DMS79 treated with DMSO at 0.1 percent for 48 hours (cell line): ENCODE measurements around the gene USP53.
"Not testable (repeated sequence)": the region's sequence is repeated elsewhere in the genome, so short reads cannot be mapped to it uniquely, and the experiment has no call there.

ENCODE experiments used
- DNase-seq: peaks from one replicate; lab custom pipeline; 2025; lab: John Stamatoyannopoulos, UW

The USP53 gene

DNA sequence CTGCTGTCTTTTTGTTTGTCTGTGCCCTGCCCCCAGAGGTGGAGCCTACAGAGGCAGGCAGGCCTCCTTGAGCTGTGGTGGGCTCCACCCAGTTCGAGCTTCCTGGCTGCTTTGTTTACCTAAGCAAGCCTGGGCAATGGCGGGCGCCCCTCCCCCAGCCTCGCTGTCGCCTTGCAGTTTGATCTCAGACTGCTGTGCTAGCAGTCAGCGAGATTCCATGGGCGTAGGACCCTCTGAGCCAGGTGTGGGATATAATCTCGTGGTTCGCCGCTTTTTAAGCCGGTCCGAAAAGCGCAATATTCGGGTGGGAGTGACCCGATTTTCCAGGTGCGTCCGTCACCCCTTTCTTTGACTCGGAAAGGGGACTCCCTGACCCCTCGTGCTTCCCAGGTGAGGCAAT, 67.0 kb downstream of the USP53 start:
- not testable (repeated sequence) for DNase-seq

DNA sequence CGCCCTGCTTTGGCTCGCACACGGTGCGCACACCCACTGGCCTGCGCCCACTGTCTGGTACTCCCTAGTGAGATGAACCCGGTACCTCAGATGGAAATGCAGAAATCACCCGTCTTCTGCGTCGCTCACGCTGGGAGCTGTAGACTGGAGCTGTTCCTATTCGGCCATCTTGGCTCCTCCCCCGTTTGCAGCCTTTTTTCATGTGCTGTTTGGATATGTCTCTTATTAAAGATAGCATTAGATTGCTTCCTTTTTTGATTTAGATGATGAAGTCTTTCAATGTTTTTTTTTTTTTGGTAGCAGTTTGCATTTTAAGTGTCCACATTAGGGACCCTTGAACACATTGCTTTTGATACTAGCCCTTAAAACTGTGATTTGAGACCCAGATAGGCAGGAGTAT, 67.4 kb downstream of the USP53 start:
- DNase-seq: not testable (repeated sequence)

DNA sequence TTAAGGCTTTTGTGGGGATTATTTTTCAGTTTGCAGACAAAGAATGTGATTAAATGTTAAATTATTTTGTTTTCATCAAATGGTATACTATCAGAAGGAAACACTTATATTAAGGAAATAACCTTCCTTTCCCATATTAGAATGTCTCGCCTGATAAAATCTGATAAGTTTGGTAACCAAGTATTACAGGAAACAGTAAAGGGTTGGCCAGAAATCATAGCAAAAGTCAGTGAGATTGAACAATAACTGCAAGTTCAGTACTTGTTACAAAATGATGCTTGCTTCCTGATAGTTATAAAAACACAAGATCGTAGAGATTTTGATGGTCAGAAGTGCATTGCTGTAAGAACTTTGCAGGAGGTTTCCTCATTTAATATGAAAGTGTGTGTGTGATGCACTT, 68.9 kb downstream of the USP53 start:
- no peak for DNase-seq

DNA sequence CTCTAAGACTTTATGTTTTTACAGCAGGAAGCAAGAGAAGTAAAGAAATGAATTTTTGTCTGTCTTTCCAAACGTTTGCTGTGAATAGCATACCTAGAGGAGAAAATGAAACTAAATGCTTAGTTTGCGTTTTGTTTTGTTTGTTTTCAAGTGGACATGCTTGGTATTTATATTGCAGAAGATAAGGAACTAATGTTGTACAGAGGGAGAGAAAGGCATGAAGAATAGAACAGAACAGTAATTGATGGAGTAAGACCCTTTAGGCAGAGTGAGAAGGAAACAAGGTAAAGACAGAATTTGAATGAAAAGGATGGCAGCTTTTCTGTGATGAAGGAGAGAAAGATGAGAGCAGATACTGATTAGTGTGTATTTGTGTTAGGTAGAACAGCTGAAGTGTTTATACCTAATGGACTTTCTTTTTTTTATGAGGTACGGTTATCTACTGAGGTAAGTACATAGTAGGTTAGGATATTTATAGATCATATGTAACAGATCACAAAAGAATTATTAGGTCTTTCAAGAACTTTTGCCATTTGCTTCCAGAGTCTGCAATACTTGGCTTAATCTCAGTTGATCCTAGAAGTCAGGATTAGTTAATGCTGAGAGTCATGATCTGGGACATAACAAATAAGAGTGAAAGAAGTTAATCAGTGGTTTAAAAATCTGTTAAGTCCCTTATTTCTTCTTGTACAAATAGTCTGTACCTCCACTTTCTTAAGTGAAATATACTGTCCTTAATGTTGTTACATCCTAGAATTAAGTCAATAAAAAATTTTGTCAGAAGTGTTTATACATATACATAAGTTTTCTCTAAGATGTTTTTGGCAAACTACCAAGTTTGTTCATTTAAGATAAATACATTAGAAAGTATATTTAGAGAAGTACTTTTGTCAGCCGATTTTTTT, 72.6 kb downstream of the USP53 start:
- no peak for DNase-seq

DNA sequence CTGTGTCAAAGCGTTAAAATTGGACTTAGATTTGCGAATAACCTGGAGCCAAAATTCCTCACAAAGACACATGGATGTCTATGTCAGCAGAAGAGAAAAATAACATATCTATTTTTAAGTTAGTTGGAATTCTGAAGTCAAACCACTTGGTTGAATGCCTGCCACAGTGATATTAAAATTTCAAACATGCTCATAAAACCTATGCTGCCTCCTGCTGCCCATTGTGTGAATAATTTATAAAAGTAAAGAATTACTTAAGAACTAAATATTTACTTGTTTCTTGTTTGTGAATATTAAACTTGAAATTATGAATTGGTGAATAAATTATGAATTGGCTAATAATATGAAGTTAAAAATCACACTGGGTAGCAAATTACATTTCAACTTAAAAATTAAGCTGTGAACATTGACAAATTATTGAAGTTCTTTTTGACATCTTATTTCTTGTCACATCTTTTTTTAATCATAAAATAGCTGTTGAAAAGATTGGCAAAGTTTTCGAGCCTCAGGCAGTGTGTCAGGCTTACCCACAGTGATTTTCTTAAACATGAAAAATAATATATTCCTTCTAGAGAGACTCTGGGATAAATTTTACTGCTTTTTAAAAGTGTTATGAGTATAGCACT, 74.0 kb downstream of the USP53 start:
- DNase-seq: no peak

DNA sequence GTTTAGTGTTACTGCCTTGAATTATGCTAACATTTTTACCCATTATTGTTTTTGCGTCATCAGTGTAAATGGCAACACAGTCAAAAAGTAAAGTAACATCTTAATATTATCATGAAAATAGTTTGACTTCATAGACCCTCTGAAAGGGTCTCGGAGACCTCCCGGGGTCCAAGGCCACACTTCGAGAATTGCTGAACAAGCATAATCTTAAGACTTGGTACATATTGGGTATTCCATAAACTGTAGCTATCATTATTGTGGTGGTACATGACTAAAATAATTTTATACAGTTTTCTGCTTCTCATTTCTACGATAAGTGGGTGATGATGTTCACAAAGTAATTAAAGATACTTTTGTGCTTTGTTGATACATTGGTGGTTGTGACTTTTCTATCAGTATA, 76.8 kb downstream of the USP53 start:
- no peak for DNase-seq

DNA sequence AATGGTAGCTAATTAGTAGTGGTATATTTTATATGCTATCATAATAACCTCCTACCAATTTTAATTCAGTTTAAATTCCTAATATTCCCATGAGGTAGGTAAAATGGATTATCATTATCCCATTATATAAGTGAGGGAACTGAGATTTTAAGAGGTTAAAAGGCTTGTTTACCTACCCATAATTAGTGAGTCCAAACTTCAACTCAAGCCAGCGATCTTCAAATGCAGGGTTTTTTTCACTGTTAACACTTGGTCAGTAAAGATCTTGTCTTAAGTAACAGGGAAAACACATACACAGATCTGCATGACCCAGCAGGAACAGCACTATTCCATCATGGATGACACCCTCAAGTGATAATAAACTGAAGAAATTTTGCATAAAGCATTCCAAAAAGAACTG, 78.1 kb downstream of the USP53 start:
- no peak for DNase-seq

DNA sequence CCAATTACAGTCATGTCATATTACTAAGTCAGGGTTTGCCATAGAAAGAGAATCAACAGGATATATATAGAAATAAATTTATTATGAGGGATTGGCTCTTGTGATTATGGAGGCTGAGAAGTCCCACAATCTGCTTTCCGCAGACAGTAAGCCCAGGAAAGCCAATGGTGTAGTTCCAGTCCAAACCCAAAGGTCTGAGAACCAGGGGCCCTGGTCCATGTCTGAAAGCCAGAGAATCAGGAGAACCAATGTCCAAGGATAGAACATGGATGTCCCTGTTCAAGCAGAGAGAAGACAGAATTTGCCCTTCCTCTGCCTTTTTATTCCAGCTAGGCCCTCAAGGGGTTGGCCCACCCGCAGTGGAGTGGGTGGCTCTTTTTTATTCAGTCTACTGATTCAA, 83.8 kb downstream of the USP53 start:
- DNase-seq: no peak

DNA sequence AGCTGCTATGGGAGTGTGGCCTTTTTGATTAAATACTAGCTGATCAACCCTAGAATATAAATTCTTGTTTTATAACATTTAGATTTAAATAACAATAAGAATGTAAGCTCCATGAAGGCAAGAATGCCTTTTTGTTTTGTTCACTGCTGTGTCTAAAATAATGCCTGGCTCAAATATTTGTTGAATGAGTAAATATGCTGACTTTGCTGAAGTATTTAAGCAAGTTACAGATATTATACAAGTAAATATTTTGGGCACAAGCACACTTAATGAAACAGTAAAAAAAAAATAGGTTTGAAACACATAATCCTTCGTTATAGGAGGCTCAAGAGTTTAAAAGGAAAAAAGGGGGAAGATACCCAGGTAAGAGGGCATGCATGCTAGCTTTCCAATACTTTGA, 85.3 kb downstream of the USP53 start:
- DNase-seq: no peak

DNA sequence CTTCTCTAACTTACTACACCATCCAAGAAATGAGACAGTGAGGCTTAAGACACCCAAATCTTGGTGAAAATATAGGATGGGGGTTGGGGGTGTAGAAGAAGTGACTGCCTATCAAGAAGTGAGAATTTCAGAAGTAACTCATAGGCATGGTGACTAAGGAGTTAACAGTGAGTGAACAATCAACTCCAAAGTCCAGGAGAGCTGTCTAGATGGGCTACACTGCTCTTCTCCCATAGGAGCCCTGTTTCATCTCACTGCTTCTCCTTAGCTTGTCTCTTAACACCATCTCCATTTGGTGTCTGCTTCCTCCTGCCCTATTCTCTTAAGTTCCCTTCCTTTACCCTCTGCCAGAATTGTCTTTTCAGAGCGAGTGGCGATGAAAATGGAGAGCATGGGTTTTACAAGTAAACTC, 86.8 kb downstream of the USP53 start:
- DNase-seq: no peak

DNA sequence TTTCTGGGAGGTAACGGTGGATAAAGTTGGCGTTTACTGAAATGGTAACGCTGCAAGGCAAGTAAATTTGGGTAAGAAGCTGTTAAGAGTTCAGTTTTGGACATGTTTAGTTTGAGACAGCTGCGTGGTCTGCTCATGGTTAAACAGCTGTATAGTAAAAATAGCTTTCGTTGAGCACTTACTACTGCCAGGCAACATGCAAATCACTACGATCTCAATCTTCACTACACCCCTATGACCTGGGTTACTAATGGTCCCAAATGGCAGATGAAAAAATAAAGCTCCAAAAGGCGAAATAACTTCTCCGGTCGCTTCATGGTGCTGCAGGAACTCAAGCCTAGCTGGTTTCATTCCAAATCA, 87.2 kb downstream of the USP53 start:
- DNase-seq: no peak

DNA sequence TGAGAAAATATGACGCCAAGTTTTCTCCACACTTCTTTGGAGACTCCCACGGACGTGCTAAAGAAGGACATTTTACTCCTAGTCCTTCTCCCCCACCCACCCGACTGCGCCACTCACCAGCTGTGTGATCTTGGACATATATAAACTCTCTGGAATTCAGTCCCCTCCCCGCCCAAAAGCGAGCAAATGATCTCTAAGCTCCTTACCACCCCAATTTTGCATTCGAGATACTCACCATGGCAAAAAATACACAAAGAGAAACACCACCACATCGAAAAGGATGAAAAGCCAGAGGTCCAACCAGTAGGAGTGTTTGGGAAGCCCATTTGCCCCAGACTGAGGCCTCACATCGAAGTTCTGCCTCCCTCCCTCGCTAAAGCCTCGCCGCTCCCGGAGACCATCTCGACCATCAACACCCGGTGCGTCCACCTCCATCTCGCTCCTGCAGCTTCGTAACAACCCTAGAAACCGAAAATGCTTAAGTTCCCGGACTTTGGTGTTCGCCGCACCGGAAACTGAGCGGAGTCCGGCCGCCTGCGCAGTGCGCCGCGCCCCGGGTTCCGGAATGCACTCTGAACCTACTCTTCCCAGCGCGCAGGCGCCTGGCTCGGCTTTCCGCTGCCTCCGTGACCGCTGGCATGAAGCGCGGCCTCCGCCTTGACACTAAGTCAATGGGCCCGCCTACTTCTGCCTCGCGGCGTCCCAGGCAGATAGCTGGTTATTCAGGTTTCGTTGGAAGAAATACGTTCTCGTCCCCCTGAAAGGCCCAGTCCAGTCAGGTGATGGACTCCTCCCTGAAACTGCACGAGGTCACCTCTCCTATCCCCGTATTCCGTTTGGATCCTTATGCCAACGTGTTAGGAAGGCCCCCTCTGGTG, 87.8 kb downstream of the USP53 start:
- DNase-seq: no peak

DNA sequence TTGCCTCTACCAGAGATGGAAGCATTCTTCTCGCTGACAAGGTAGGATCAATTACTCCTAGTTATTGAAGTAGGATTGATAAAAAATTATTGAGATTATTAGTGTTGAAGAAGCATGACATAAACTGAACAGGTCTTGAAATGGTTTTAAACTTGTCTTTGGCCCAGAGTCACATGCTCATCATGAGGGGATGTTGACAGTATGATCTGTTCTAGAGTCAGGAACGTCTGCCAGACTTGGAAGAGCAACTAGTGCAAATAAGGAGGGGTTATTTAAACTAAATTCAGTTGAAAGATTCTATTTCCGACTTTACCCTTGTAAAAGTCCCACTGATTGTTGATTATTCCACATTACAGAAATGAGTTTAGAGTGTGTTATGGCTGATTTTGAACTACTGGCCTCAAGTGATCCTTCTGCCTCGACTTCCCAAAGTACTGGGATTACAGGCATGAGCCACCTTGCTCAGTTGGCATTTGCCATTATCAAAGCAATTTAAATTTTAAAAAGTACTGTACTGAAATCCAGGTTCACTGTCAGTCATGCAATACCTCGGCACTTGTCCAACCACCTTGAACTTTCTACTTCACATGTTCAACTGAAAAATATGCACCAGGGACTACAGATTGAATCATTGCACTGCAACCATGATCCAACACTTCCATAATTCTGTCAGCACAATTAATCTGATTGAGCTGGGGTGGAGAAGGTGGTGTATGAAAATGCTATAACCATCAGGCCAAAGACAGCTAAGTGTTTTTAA, 89.7 kb downstream of the USP53 start:
- no peak for DNase-seq

DNA sequence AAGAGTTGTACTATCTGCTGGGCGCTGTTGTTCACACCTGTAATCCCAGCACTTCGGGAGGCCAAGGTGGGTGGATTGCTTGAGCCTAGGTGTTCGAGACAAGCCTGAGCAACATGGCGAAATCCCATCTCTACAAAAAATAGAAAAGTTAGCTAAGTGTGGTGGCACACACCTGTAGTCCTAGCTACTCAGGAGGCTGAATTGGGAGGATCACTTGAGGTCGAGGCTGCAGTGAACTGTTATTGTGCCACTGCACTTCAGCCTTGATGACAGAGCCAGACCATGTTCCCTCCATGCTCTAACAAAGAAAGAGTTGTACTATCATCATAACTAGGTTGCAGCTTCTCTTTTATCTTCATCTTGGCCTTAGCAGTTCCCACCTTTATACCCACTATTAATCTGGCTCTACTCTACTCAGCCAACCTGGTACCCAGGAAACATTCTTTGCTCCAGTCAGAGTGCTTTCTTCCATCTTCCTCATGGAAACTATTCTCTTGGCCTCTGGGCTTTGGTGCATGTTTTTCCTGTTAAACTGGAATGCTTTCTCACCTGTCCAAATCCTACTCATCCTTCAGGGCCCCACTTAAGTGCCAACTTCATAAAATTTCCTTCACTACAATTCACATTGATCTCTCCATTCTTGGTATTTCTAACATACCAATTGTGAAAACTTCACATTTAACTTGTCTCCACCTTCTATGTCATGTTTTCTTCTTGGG, 91.2 kb downstream of the USP53 start:
- no peak for DNase-seq

DNA sequence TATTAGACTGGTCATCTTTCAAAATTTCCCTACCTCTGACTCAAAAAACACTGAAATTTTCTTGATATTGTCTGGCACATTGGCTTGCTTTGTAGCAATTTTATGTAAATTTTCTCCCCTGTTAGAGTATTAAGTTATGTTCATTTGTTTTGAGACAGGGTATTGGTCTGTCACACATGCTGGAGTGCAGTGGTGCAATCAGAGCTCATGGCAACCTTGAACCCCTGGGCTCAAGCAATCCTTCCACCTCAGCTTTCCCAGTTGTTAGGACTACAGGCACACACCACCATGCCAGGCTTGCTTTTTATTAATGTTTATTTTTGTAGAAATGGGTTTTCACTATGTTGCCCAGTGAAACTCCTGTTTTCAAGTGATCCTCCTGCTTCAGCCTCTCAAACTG, 91.9 kb downstream of the USP53 start:
- no peak for DNase-seq

DNA sequence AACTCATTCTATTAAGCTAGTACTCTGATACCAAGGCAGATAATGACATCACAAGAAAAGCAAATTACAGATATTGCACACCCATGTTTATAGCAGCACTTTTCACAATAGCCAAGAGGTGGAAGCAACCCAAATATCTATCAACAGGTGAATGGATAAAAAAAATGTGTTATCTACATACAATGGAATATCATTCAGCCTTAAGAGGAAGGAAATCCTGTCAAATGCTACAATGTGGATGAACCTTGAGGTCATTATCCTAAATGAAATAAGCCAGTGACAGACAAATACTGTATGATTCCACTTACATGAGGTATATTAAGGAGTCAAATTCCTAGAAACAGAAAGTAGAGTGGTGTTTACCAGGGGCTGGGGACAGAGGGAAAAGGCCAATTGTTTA, 95.1 kb downstream of the USP53 start:
- no peak for DNase-seq

DNA sequence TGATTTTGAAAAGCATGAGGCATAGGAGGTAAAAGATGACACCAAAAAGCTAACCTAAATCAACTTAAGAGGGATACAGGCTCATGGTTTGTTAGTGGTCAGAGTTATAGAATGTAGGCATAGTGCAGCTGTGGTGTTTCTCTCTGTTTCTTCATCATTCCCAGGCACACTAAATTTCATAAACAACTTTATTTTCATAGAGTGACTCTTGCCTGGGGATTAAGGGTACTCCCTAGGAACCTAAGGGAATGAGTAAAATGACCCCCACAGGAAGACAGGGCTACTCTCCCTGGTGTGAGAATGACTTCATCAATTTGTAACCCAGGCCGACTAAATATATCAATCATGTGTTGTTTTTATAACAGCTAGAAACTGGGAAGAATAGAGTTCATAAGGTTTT, 98.3 kb downstream of the USP53 start:
- DNase-seq: no peak

DNA sequence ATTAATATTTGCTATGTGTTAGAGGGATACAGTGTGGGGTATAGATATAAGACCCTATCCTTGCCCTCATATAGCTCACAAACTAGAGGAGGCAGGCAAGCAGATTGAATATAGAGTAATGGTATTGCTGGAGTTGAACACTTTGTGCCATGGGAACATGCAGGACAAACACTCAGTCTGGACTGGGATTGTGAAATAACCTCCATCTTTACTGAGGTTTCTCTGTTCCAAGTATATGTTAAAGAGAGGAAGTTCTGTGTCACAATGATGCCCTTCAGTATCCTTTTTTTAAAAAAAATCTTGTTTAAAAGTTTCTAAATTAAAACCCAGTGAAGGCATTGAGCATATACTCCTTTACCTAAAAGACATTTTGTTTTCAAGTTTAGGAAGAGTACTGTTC, 100.7 kb downstream of the USP53 start:
- DNase-seq: no peak

DNA sequence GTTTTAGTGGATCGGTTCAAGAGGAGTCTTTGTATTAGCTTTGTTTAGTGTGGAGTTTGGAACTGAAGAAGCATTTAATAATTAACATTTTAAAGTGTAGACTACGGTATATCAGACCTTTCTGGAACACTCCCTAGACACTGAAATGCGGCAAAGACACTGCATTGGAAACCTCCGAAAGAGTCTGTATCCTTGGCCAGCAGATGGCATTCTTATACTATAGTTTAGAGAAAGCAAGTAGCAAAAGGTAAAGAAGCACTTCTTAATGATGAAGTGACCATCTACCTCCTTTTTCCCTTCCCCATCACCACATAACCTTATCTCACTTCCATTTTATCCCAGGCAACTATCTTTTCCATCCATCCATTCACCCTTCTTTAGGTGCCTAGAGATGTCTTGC, 101.8 kb downstream of the USP53 start:
- DNase-seq: peak; percentile 3

DNA sequence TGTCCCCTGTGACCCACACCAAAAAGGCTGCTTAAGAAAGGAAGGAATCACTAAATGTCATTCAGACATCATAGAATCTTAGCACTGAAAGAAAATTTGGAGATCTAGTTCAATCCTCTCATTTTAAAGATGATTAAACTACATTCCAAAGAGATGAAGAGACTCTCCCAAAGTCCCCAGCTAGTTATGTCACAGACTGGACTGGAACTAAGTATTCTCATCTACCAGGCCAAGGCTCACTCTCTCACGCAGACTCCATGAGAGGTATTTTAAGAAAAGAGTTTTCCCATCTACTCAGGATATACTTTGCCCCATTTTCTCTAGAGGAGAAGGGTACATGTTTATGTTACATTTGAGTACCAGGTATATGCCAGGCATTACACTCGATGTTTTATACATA, 102.5 kb downstream of the USP53 start:
- no peak for DNase-seq

DNA sequence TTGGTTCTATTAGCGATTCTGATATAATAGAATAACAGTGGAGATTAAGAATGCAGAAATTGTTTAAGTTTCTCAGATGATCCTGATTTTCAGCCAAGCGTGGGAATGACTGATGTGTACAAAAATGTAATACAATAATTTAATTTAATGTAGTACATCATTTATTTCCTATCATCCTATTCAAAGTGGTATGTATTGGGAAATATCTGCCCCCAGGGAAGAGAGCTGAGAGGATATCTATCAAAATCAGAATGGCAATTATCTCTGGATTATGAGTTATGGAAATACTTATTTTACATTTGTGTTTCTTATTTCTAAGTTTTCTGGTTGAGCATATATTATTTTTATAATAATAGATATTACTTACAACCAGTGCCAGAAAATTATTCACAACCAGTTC, 105.5 kb downstream of the USP53 start:
- DNase-seq: no peak
